WERI-Rb-1 (cell line): ENCODE measurements around the gene MAP3K12.

ENCODE experiments used
- DNase-seq: peaks from one replicate; pipeline ENCODE4 v3.0.0-alpha.2; 2020
- H3K27ac ChIP-seq: fragments of 250-450 bp; sonication (Bioruptor Pico); 2 replicates; pipeline ENCODE4 v1.5.1; 2020; ENCODE audit warnings: mild to moderate bottlenecking, moderate library complexity
- H3K27me3 ChIP-seq: fragments of 250-450 bp; sonication (Bioruptor Pico); 2 replicates; pipeline ENCODE4 v1.5.1; 2021; ENCODE audit warnings: mild to moderate bottlenecking, low read depth, moderate library complexity; ENCODE audit not compliant: insufficient read depth, severe bottlenecking
- H3K36me3 ChIP-seq: fragments of 250-450 bp; sonication (Bioruptor Pico); 2 replicates; pipeline ENCODE4 v1.5.1; 2020; ENCODE audit warnings: mild to moderate bottlenecking, moderate library complexity
- H3K4me3 ChIP-seq: 2 replicates; pipeline ENCODE4 v1.5.1; 2011; ENCODE audit warnings: low read depth, mild to moderate bottlenecking, control low read depth, low read length
- H3K9me3 ChIP-seq: fragments of 250-450 bp; sonication (Bioruptor Pico); 2 replicates; pipeline ENCODE4 v1.5.1; 2021; ENCODE audit warnings: mild to moderate bottlenecking, moderate library complexity; ENCODE audit not compliant: severe bottlenecking
- TF ChIP-seq, protein P1 (sequence below): IDR thresholded peaks from 2 replicates; pipeline ENCODE4 v1.5.1; 2011; ENCODE audit warnings: low read depth, mild to moderate bottlenecking, control low read depth, inconsistent platforms, low read length

The MAP3K12 gene

GRCh38 chr12:53474077-53474476 is 25.2 kb downstream of the MAP3K12 start:
- no peaks in the 10 kb centered on the region for H3K9me3 ChIP-seq
- H3K27ac ChIP-seq, result no peak overlapping the region
- TF ChIP-seq, protein P1, sequence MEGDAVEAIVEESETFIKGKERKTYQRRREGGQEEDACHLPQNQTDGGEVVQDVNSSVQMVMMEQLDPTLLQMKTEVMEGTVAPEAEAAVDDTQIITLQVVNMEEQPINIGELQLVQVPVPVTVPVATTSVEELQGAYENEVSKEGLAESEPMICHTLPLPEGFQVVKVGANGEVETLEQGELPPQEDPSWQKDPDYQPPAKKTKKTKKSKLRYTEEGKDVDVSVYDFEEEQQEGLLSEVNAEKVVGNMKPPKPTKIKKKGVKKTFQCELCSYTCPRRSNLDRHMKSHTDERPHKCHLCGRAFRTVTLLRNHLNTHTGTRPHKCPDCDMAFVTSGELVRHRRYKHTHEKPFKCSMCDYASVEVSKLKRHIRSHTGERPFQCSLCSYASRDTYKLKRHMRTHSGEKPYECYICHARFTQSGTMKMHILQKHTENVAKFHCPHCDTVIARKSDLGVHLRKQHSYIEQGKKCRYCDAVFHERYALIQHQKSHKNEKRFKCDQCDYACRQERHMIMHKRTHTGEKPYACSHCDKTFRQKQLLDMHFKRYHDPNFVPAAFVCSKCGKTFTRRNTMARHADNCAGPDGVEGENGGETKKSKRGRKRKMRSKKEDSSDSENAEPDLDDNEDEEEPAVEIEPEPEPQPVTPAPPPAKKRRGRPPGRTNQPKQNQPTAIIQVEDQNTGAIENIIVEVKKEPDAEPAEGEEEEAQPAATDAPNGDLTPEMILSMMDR, result no peak
- no peaks in the 10 kb centered on the region for H3K27me3 ChIP-seq
- H3K4me3 ChIP-seq, result no peak overlapping the region
- peaks cover 95% of the 10 kb centered on the region for H3K36me3 ChIP-seq
- no peak for DNase-seq

DNA sequence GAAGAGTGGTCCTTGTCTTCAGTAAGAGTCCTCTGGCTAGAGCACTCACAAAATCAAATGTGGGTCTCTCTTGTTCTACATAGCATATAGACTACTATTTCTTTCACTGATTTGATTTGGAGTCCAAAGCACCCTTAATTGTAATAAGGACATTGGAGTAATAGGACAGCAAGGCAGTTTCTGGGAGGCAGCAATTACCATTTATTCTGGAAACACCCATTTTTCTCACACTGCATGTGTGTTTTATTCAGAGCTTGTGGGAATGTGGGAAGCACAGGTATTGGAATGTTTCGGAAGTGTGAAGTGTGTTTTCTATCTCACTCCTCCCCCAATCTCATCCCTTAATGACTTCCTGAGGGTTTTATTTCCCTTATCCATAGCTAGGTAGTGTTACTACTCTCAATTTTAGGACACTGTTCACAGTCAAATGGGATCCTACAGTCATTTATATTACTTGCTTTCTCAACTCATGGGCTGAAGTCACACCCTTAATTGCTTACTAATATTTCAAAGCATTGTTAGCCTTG is 27.1 kb downstream of the MAP3K12 start:
- Histone ChIP-seq H3K27ac (no peak overlapping the region), H3K36me3 (peaks cover 97% of the 10 kb centered on the region), H3K9me3 (no peaks in the 10 kb centered on the region), H3K27me3 (no peaks in the 10 kb centered on the region), H3K4me3 (no peak overlapping the region)
- DNase-seq, result no peak
- TF ChIP-seq, protein P1, result no peak

DNA sequence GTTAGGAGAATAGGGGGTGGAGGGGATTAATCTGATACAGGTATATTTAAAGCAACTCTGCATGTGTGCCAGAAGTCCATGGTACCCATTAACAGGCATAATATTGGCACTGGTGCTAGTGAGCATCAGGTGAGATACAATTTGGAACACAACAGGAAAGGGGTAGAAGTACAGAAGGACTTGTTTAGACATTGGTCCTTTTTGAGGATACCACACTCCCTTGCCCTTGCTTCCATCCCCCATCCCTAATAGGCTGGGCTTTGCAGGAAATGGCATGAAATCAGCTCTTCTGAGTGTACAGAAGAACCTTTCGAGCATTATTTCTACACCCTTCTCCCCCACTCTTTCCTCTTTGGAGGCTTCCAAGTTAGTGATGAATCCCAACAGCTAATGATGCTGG is 31.0 kb downstream of the MAP3K12 start:
- Histone ChIP-seq H3K27ac (no peak overlapping the region), H3K36me3 (peaks cover 96% of the 10 kb centered on the region), H3K9me3 (no peaks in the 10 kb centered on the region), H3K4me3 (no peak overlapping the region), H3K27me3 (no peaks in the 10 kb centered on the region)
- TF ChIP-seq, protein P1, result no peak
- no peak for DNase-seq

DNA sequence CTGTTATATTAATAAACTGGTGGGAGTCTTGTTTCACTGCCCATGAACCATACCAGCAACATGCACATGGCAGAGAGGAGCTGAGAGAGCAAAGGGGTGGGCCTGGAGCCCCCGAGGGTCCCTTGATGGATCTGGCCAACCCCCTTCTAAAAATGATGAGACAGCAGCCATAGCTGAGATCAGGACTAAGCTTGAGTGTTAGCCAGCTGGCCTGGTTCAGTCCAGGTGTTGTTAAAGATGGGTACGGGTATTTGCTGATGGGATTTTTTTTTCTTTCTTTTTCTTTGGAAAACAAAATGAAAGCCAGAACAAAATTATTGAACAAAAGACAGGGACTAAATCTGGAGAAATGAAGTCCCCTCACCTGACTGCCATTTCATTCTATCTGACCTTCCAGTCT is 31.4 kb downstream of the MAP3K12 start:
- Histone ChIP-seq H3K4me3 (no peak overlapping the region), H3K27me3 (no peaks in the 10 kb centered on the region), H3K36me3 (peaks cover 96% of the 10 kb centered on the region), H3K9me3 (no peaks in the 10 kb centered on the region), H3K27ac (no peak overlapping the region)
- no peak for DNase-seq
- TF ChIP-seq, protein P1, result no peak

DNA sequence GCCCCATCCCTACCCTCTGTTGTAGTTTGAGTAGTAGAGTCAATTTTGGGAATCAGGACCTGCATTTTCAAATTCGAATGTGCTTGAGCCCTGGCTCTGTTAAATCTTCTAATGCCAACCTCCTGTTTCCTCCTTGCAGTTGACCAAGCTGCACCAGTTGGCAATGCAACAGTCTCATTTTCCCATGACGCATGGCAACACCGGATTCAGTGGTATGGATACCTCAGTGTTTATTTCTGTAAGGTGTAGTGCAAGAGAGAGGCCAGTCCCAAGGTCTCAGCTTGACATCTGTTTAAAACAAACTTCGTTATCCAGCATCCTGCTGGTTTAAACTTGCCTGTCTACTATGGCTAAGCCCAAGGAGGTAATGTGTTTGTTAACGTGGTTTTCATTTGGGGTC is 32.2 kb downstream of the MAP3K12 start:
- TF ChIP-seq, protein P1, result no peak
- Histone ChIP-seq H3K36me3 (peaks cover 96% of the 10 kb centered on the region), H3K4me3 (no peak overlapping the region)

GRCh38 chr12:53466640-53467039 is 32.6 kb downstream of the MAP3K12 start:
- TF ChIP-seq, protein P1, result no peak
- Histone ChIP-seq H3K27ac (no peak overlapping the region), H3K4me3 (no peak overlapping the region), H3K9me3 (no peaks in the 10 kb centered on the region), H3K36me3 (peaks cover 96% of the 10 kb centered on the region), H3K27me3 (no peaks in the 10 kb centered on the region)
- DNase-seq, result no peak

More for the DNA sequence above, 32.2 kb downstream of the MAP3K12 start:
- Histone ChIP-seq H3K27ac (no peak overlapping the region), H3K27me3 (no peaks in the 10 kb centered on the region), H3K9me3 (no peaks in the 10 kb centered on the region)
- DNase-seq, result no peak
